Effector memory CD4-positive, alpha-beta T cell (primary cell): ENCODE measurements around the gene PSENEN.
A peak's percentile ranks its signal among the peaks of the same experiment; 100 is the strongest.

Experiments
- DNase-seq, 3 donors: peaks; one replicate each; pipeline ENCODE4 v3.0.0-alpha.2; 2020
- H3K27ac ChIP-seq: 2 replicates; pipeline ENCODE4 v1.7.0; 2013; ENCODE audit warnings: mild to moderate bottlenecking, low read length, moderate library complexity; ENCODE audit not compliant: insufficient read depth, poor library complexity, severe bottlenecking
- H3K27me3 ChIP-seq: replicated peaks from 2 replicates; pipeline ENCODE4 v1.7.0; 2013; ENCODE audit warnings: mild to moderate bottlenecking, low read length; ENCODE audit not compliant: insufficient read depth, control insufficient read depth, poor library complexity, severe bottlenecking
- H3K36me3 ChIP-seq: 2 replicates; pipeline ENCODE4 v1.7.0; 2013; ENCODE audit warnings: mild to moderate bottlenecking, low read length, moderate library complexity; ENCODE audit not compliant: control insufficient read depth, insufficient read depth
- H3K4me1 ChIP-seq: 2 replicates; pipeline ENCODE4 v1.7.0; 2013; ENCODE audit warnings: low read length, mild to moderate bottlenecking; ENCODE audit not compliant: control insufficient read depth, insufficient read depth, poor library complexity, severe bottlenecking
- H3K4me3 ChIP-seq: 2 replicates; pipeline ENCODE4 v1.7.0; 2013; ENCODE audit warnings: low read length, low read depth, mild to moderate bottlenecking; ENCODE audit not compliant: insufficient read depth, poor library complexity, severe bottlenecking
- H3K9me3 ChIP-seq: 2 replicates; pipeline ENCODE4 v1.7.0; 2013; ENCODE audit warnings: mild to moderate bottlenecking, low read length, moderate library complexity; ENCODE audit not compliant: control insufficient read depth

Gene PSENEN

GRCh38 chr19:35740423-35741202, 4.8 kb upstream of the PSENEN start:
- DNase-seq, result peak; percentile 90 to 94 (median 91)
- Histone ChIP-seq H3K4me1 (peaks cover 35% of the 10 kb centered on the region), H3K36me3 (peaks cover 22% of the 10 kb centered on the region), H3K9me3 (no peaks in the 10 kb centered on the region), H3K4me3 (peak overlapping the region; percentile 81), H3K27ac (peak overlapping the region; percentile 70), H3K27me3 (no peaks in the 10 kb centered on the region)

GRCh38 chr19:35741203-35741515, 4.3 kb upstream of the PSENEN start:
- H3K9me3 ChIP-seq, result no peaks in the 10 kb centered on the region
- peak overlapping the region; percentile 82 for H3K27ac ChIP-seq
- no peaks in the 10 kb centered on the region for H3K27me3 ChIP-seq
- H3K4me3 ChIP-seq, result peak overlapping the region; percentile 81
- H3K36me3 ChIP-seq, result peaks cover 22% of the 10 kb centered on the region
- H3K4me1 ChIP-seq, result peaks cover 40% of the 10 kb centered on the region
- DNase-seq, result no peak

GRCh38 chr19:35742121-35742724, 3.2 kb upstream of the PSENEN start, which contains the start of gene IGFLR1:
Gene IGFLR1 (minus strand): TSS chr19:35742452. CDS start chr19:35741180, 1,272 bp downstream.
- peak; percentile 36 to 46 (median 45) for DNase-seq
- Histone ChIP-seq H3K27me3 (no peaks in the 10 kb centered on the region), H3K36me3 (peaks cover 15% of the 10 kb centered on the region), H3K9me3 (no peaks in the 10 kb centered on the region), H3K4me1 (peaks cover 40% of the 10 kb centered on the region), H3K27ac (peak within 1 kb of the TSS; percentile 82), H3K4me3 (peak within 1 kb of the TSS; percentile 63)

GRCh38 chr19:35743640-35744429, 1.6 kb upstream of the PSENEN start:
- H3K4me3 ChIP-seq, result peak overlapping the region; percentile 89
- H3K4me1 ChIP-seq, result peaks cover 44% of the 10 kb centered on the region
- DNase-seq, result no peak
- no peaks in the 10 kb centered on the region for H3K27me3 ChIP-seq
- no peaks in the 10 kb centered on the region for H3K36me3 ChIP-seq
- H3K27ac ChIP-seq, result peak overlapping the region; percentile 99
- no peaks in the 10 kb centered on the region for H3K9me3 ChIP-seq

- Histone ChIP-seq H3K4me1 (peaks cover 44% of the 10 kb centered on the region), H3K36me3 (no peaks in the 10 kb centered on the region), H3K27ac (peak overlapping the region; percentile 99), H3K27me3 (no peaks in the 10 kb centered on the region), H3K9me3 (no peaks in the 10 kb centered on the region), H3K4me3 (peak overlapping the region; percentile 89)
- peak; percentile 85 to 91 (median 91) for DNase-seq
Measured at GRCh38 chr19:35744430-35745327, 772 bp upstream of the PSENEN start.

GRCh38 chr19:35746087-35746462, 624 bp downstream of the PSENEN start:
- Histone ChIP-seq H3K9me3 (no peaks in the 10 kb centered on the region), H3K27ac (peak overlapping the region; percentile 99), H3K36me3 (no peaks in the 10 kb centered on the region), H3K4me1 (peaks cover 38% of the 10 kb centered on the region), H3K4me3 (peak overlapping the region; percentile 89), H3K27me3 (no peaks in the 10 kb centered on the region)
- DNase-seq, result no peak

GRCh38 chr19:35746531-35746930, 1.1 kb downstream of the PSENEN start:
- no peak for DNase-seq
- H3K9me3 ChIP-seq, result no peaks in the 10 kb centered on the region
- H3K27me3 ChIP-seq, result no peaks in the 10 kb centered on the region
- H3K27ac ChIP-seq, result no peak overlapping the region
- peaks cover 38% of the 10 kb centered on the region for H3K4me1 ChIP-seq
- H3K4me3 ChIP-seq, result no peak overlapping the region
- no peaks in the 10 kb centered on the region for H3K36me3 ChIP-seq

- Histone ChIP-seq H3K9me3 (no peaks in the 10 kb centered on the region), H3K4me3 (peak within 1 kb of the TSS; percentile 96), H3K27me3 (no peaks in the 10 kb centered on the region), H3K4me1 (peaks cover 24% of the 10 kb centered on the region), H3K36me3 (peaks cover 15% of the 10 kb centered on the region), H3K27ac (peak within 1 kb of the TSS; percentile 81)
- peak; percentile 96 to 99 (median 98) for DNase-seq
Measured at GRCh38 chr19:35748106-35749020, 2.9 kb downstream of the PSENEN start, which contains the start of gene LIN37. Gene LIN37 (plus strand): TSS chr19:35748576. CDS start chr19:35748725, 149 bp downstream.
